ENCODE results near the gene GIMAP8.
"Not testable (repeated sequence)": the region's sequence is repeated elsewhere in the genome, so short reads cannot be mapped to it uniquely, and the experiment has no call there.

The GIMAP8 gene

GRCh38 chr7:150468241-150468640, 17.8 kb downstream of the GIMAP8 start:
- DNase-seq, result no peak

GRCh38 chr7:150471886-150472285, 21.5 kb downstream of the GIMAP8 start:
- no peak for DNase-seq

DNA sequence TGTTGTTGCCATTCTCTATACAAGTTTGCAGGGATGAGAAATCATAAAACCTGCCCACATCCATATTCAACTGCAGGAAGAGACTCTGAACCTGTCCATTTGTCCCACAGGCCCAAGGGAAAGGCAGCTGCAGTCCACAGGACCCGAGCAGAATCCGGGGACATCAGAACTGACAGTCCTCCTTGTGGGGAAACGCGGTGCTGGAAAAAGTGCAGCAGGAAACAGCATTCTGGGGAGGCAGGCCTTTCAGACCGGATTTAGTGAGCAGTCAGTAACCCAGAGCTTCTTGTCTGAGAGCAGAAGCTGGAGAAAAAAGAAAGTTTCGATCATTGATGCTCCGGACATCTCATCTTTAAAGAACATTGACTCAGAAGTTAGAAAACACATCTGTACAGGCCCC, 23.5 kb downstream of the GIMAP8 start:
- no peak for DNase-seq

GRCh38 chr7:150476285-150476684, 25.9 kb downstream of the GIMAP8 start:
- no peak for DNase-seq

DNA sequence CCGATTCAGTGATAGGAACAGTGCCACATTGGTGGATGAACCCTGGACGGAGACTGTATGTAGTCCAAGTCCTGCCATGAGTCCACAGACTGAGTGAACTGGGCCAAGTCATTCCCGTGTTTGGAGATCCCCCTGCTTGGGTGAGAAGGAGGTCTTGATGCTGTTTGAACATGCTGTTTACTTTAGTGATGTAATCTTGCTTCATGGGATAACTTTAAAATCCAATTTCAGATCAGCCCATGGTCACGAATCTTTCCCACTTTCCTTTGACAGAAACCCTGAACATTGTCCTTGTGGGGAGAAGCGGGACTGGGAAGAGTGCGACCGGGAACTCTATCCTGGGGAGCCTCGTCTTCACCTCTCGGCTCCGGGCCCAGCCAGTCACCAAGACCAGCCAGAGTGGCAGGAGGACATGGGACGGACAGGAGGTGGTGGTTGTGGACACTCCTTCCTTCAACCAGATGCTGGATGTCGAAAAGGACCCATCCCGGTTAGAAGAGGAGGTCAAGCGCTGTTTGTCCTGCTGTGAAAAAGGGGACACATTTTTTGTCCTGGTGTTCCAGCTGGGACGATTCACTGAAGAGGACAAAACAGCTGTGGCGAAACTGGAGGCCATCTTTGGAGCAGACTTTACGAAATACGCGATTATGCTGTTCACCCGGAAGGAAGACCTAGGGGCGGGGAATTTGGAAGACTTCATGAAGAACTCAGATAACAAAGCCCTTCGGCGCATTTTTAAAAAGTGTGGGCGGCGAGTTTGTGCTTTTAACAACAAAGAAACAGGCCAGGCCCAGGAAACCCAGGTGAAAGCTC, 26.6 kb downstream of the GIMAP8 start:
- DNase-seq, result no peak

DNA sequence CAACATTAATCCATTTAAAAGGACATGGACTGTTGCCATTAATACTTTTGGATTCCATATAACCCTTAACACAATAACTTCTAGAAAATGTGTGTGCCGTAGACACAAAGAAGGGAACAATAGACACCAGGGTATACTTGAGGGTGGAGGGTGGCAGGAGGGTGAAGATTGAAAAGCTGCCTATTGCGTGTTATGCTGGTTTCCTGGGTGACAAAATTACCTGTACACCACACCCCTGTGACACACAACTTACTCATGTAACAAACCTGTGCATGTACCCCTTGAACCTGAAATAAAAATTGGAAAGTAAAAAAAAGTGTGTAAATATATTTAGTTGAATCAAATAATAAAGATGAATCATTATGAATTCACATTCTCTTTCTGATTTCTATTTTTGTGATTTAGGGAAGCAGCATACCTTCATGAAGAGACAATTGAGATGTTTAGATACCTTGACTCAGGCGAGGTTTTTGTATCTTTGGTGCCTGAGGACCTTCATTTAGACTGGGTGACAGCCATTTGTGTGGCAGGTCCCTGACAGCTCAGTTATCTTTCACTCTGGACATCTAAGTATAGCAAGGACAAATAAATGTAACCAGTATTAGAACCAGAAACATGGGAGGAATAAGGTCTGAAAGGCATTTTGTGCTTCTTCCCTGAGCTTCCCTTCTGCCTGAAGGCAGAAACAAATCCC, 28.7 kb downstream of the GIMAP8 start:
- no peak for DNase-seq

DNA sequence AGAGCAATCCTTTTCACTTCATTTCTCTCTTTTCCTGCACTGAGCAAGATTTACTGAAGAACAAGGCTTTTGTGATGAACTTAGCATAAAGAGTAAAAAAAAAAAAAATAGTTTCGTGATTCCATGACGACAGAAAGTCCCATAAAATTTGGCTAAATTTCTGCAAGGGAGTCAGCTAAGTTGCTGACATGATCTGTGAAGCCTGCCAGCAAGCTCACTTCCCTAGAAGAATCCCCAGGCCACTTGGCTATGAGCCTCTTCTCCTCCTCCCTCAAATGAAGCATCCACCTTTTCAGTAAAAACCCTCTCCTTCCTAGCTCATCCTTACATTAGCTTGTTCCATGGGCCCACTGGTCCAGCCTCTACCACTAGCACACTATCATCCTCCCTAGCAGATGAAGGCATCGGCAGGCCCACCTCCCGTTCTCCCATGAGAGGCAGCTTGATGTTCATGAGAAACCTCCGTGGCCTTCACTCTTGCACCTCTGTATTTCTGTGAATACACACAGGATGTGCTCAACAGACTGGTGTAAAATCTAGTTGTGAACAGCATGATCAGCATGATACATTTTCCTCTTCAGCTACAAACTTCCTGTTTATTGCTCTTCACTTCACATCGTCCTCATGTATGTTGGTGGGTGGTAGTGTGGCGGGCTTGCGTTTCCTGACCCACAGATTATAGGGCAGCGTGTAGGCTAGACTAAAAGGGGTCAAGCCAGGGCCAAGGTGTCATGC, 30.9 kb downstream of the GIMAP8 start:
- DNase-seq, result no peak

DNA sequence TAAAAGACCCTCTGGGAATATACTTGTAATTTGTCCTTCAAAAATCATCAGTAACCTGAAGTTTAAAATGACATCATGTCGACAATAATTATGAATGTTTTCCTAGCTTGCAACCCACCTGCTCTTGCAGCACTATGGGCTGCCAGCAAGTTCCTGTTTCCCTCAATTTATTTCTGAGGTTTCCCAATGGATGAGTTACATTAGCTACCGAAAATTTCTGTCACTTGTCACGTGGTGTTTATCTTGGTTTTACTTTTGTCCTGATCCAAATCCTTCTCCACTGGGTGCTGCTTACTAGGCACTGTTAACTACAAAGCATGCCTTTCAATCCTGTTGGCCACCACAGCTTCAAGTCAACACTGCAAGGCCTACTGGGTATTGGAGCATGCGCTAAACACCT, 31.5 kb downstream of the GIMAP8 start:
- DNase-seq, result no peak

DNA sequence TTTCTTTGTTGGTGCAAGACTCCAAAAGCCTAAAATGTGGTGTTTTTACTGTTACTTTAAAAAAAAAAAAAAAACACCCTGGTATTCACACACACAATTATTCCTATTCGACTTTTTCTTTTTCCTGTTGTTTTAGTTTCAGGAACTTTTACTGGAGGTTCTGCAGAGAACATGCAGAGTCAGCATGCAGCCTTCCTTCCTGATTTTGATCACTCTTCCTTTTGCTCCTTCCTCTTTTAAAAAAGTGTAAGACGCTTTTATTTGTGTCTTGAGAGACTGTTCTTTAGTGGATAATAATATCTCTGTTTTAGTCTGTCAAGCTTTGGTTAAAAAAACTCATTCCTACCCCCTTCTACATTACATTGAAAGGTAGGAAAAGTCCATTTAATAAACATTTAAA, 33.1 kb downstream of the GIMAP8 start:
- not testable (repeated sequence) for DNase-seq

- not testable (repeated sequence) for DNase-seq
Observed at GRCh38 chr7:150484071-150484470, 33.6 kb downstream of the GIMAP8 start.

GRCh38 chr7:150487625-150488024, 37.2 kb downstream of the GIMAP8 start:
- DNase-seq, result no peak

DNA sequence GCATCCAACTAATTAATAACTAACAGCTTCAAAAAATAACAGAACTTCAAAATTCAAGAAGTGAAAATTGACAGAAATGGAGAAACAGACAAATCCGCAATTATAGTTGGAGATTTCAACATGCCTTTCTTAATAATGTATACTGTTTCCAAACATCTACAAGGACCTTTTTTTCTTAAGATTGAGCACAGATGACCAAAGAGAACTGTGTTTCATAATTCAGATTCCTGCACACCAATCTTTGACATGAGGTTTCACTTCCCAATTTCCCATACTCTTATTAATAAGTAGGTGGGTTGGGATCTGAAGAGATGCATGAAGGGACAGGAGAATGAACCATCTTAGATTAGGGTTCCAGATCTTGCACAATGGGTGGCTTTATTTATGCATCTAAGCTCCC, 39.4 kb downstream of the GIMAP8 start:
- no peak for DNase-seq

DNA sequence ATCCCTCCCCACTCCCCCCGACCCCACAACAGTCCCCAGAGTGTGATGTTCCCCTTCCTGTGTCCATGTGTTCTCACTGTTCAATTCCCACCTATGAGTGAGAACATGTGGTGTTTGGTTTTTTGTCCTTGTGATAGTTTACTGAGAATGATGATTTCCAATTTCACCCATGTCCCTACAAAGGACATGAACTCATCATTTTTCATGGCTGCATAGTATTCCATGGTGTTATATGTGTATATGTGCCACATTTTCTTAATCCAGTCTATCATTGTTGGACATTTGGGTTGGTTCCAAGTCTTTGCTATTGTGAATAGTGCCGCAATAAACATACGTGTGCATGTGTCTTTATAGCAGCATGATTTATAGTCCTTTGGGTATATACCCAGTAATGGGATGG, 43.0 kb downstream of the GIMAP8 start:
- DNase-seq, result not testable (repeated sequence)

DNA sequence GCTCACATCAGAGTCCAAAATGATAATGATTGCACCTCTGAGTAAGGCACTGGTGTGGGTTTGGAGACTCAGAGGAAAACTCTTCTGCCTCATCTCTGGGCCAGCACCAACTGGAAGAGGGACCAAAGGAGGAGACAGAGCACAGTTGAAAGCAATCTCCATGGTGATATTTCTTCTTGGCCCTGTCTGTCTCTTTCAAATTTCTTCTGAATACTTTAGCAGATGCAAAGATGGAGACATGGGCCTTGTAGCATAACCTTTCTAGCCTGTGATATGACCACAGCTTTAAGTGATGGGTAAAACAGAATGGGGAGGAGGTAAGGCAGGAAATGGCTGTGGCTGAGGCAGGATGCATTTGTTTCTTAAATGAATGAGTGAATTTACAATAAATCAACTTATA, 52.1 kb downstream of the GIMAP8 start:
- no peak for DNase-seq

GRCh38 chr7:150503155-150503554, 52.7 kb downstream of the GIMAP8 start:
- no peak for DNase-seq

- no peak for DNase-seq
Observed at GRCh38 chr7:150503581-150503980, 53.2 kb downstream of the GIMAP8 start.

DNA sequence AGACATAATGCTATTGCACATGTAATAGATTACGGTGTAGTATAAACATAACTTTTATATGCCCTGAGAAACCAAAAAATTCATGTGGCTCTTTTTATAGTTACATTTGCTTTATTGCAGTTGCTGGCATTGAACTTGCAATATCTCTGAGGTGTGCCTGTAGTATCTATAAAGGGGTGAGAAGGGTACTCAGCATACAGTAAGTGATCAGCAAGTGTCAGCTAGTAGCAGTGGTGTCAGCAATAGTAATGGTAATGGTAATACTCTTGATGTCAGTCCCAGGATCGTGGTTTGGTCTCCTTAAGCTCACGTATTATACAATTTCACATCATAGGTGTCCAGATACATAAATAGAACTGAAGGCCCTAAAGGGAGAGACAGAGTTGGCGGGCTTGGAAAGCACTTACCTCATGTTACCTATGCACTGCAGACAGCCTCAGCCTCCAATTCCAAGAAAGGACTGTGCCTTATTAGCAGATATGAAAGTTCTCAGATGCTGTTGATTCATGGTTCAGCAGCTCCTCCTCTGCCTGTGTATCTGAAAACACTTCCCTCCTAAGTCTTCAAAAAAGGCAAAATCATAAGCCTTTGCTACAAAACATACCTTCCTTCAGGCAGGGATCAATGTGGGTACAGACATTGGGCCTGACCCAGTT, 57.6 kb downstream of the GIMAP8 start:
- no peak for DNase-seq

DNA sequence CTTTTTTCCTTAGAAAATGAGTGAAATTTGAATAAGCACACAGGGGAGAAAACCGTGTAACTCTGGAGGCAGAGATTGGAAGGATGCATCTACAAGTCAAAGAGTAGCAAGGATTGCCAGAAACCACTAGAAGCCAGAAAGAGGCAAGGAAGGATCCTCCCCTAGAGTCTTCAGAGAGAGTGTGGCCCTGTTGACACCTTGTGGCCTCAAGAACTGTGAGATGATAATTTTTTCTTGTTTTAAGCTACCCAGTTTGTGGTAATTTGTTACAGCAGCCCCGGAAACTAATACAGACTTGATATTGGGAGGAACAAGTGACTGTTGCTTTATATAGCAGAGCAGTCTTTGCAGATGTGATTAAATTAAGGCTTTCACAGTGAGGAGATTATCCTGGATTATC, 60.6 kb downstream of the GIMAP8 start:
- DNase-seq, result no peak

DNA sequence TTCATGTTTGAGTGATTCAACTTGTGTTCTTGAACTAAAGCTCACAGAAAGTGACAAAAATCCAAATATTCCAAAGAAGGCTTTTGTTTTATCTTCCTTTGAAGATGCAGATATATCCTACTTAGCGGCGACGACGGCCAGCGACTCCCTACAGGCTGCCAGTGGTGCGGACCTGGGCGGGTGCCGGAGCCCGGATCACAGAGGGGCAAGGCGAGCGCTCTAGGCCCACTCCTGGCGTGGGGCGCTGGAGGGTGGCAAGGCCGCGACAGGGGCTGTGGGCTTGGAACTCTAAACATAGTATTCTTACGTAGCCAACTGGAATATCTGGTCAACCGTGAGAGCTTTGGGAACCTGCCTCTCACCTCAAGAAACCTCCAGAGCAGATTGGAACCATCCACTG, 63.3 kb downstream of the GIMAP8 start:
- DNase-seq, result no peak

DNA sequence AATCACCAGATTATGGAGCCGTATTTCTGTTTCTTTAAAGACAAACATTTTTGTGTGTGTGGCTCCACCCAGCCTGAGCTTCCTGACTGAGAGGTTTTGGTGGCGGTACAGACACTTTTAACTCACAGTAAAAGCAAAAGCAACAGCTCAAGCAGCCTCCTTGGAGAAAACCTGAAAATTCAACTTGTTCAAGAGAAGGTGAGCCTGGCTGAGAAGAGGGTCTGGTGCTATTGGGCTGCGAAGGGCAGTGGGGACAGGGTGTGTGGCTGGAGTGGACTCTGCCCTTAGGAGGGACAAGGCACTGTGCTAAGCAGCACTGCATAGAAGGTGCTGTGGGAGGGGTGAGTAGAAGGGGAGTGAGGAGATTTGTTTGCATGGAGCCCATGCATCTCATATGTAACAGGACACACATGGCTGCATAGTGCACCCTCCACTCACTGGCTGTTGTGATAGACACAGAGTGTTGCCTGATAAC, 64.4 kb downstream of the GIMAP8 start, which contains the start of gene GIMAP7:
GIMAP7 (plus strand) TSS at position 125 of the 475 bp plus-strand sequence. CDS start 5,103 bp downstream, outside the sequence.
- DNase-seq, result no peak

DNA sequence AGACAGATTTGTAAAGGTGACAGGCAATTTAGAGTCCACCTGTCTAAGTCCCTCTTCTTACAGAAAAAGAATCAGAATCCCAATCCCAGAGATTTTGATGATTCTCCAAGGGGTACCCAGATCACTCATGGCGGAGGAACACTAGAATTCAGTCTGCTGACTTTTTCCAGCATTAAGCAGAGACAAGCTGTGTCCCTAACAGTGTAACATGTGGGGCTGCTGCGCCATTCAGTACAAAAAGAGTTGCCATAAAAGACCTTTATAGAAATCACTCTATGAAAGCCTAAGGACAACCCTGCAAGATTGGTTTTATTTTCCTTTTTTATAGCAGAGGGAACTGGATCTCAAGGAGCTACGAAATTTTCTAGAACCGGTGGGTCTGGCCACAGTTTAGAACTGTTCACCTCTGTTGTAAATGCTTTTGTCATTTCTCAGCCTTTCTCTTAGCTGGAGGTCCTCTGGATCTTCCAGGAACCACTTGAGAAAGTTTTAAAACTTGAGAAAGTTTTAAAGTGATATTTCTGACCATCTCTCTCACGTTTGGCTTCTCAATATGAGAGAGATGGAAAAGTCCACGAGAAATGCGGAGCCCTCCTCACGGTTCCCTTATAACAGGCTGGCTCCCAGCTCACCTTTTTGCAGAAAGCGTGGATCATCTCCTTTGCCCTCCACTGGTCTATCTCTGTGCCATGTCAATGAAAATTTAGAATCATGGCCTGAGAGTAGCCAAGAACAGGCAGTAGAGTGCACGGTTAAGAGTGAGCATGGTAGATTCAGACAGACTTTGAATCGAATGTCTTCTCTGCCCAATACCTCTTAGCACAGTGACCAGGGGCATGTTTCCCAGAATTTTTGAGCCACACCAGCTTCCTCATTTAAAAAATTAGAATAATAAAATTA, 65.1 kb downstream of the GIMAP8 start:
- DNase-seq, result no peak
